Heart left ventricle (tissue), 13 donors: Measurements from ENCODE around the gene CMTM3.

Experiments
- POLR2A ChIP-seq, 2 donors: fragments of 450-650 bp; IDR thresholded peaks; one replicate each; pipeline ENCODE4 v1.6.1; 2017; ENCODE audit warnings: antibody characterized with exemption in 2 of 2, mild to moderate bottlenecking in 2 of 2, moderate library complexity in 2 of 2
- TF ChIP-seq, protein P1 (sequence below), 12 donors: fragments of 200-600 bp; sonication (generic) in 4 of 12; IDR thresholded peaks; one replicate each; pipeline versions ENCODE4 v1.5.0 to v1.8.0; 2018 to 2022; ENCODE audit warnings: antibody characterized with exemption in 12 of 12, mild to moderate bottlenecking in 5 of 12
- donor health status: ischemic (EF 13 %, LVEDD 7.1; RV severe dilation, severe dysfunction).
- donor health status: DM: no; HTN: yes; CAD: no.
- donor health status: DM: no; HTN: no; CAD: no.
- donor health status: ischemic (EF 25% LVEDD 6.9; RV normal size, moderate dysfunction).
- donor health status: ischemic (EF 25% LVEDD 5.7; RV mildly dilated, moderate dysfunction).
- donor health status: ischemic (EF 35%, LVEDD 5.7; RV mildly dilated, moderate dysfunction).
- donor health status: nonischemic (EF 11% LVEDD 7.7; RV severe dilation, severe dysfunction).
- donor health status: DM: yes; HTN: yes; CAD: no.
- donor health status: PGD.
- donor health status: ischemic (EF 29% LVEDD 5.4; RV normal size, mild dysfunction).
- donor health status: nonischemic (EF 23%, LVEDD 6.1; RV moderate dilation, normal function).

DNA sequence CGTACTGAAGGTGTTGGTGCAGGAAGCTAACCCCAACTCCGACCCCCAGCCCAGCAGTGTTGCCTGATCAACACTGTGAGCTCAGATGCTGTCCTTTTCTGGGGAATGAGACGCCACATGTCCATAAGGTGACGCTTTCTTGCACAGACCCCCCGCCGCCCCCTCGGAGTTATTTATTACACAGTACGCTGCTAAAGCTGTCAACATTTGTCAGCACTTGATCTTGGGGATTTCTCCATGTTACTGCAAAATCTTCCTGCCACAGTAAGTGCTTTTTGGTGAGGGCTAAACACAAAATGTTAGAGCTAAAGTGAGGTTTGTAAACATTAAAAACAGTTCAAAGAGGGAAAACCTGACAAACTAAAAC lies 15.9 kb downstream of the CMTM3 start:
- TF ChIP-seq, protein P1, sequence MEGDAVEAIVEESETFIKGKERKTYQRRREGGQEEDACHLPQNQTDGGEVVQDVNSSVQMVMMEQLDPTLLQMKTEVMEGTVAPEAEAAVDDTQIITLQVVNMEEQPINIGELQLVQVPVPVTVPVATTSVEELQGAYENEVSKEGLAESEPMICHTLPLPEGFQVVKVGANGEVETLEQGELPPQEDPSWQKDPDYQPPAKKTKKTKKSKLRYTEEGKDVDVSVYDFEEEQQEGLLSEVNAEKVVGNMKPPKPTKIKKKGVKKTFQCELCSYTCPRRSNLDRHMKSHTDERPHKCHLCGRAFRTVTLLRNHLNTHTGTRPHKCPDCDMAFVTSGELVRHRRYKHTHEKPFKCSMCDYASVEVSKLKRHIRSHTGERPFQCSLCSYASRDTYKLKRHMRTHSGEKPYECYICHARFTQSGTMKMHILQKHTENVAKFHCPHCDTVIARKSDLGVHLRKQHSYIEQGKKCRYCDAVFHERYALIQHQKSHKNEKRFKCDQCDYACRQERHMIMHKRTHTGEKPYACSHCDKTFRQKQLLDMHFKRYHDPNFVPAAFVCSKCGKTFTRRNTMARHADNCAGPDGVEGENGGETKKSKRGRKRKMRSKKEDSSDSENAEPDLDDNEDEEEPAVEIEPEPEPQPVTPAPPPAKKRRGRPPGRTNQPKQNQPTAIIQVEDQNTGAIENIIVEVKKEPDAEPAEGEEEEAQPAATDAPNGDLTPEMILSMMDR (IDR thresholded peaks at IDR 0.05) = no peak
- TF ChIP-seq POLR2A (IDR thresholded peaks at IDR 0.05) = no peak
